ENCODE data around the gene SEC61G.
A peak's percentile ranks its signal among the peaks of the same experiment; 100 is the strongest.

Gene SEC61G

GRCh38 chr7:54758702-54759592 lies at the start of gene SEC61G:
Gene SEC61G (minus strand): TSS chr7:54759211. CDS start chr7:54757588, 1,623 bp downstream.
- TF ChIP-seq CTCF (IDR thresholded peaks at IDR 0.05; ENCODE audit: low read depth, low read length) = no peak
- H3K4me3 ChIP-seq (ENCODE audit: low read depth, low read length) = peak within 1 kb of the TSS; percentile 94

- TF ChIP-seq CTCF (IDR thresholded peaks at IDR 0.05; ENCODE audit: low read depth, low read length) = no peak
- H3K4me3 ChIP-seq (ENCODE audit: low read depth, low read length) = no peak overlapping the region
These were observed 43.8 kb upstream of the SEC61G start for GRCh38 chr7:54802841-54803240.

- no peak overlapping the region for H3K4me3 ChIP-seq (ENCODE audit: low read depth, low read length)
- TF ChIP-seq CTCF (IDR thresholded peaks at IDR 0.05; ENCODE audit: low read depth, low read length) = no peak
These were observed 43.1 kb upstream of the SEC61G start for GRCh38 chr7:54802114-54802513.

- H3K4me3 ChIP-seq (ENCODE audit: low read depth, low read length) = no peak overlapping the region
- no peak for TF ChIP-seq CTCF (IDR thresholded peaks at IDR 0.05; ENCODE audit: low read depth, low read length)
These were observed 40.8 kb upstream of the SEC61G start for GRCh38 chr7:54799792-54800191.

- no peak for TF ChIP-seq CTCF (IDR thresholded peaks at IDR 0.05; ENCODE audit: low read depth, low read length)
- no peak overlapping the region for H3K4me3 ChIP-seq (ENCODE audit: low read depth, low read length)
These were observed 39.5 kb upstream of the SEC61G start for GRCh38 chr7:54798530-54798929.

- H3K4me3 ChIP-seq (ENCODE audit: low read depth, low read length) = no peak overlapping the region
These were observed 37.8 kb upstream of the SEC61G start for GRCh38 chr7:54796853-54797252.

More at GRCh38 chr7:54796853-54797252, 37.8 kb upstream of the SEC61G start:
- TF ChIP-seq CTCF (IDR thresholded peaks at IDR 0.05; ENCODE audit: low read depth, low read length) = no peak
